Measurements from ENCODE around the gene MICAL3.
A peak's percentile ranks its signal among the peaks of the same experiment; 100 is the strongest.
"Not testable (repeated sequence)": the region's sequence is repeated elsewhere in the genome, so short reads cannot be mapped to it uniquely, and the experiment has no call there.

The MICAL3 gene

GRCh38 chr22:17950651-17951214 lies 73.6 kb downstream of the MICAL3 start:
- DNase-seq: peak; percentile 3

GRCh38 chr22:17949642-17950473 lies 74.5 kb downstream of the MICAL3 start:
- DNase-seq: no peak

- DNase-seq: no peak
These were observed 76.3 kb downstream of the MICAL3 start for GRCh38 chr22:17948101-17948500.

- DNase-seq: no peak
These were observed 77.5 kb downstream of the MICAL3 start for GRCh38 chr22:17946662-17947367.

- no peak for DNase-seq
These were observed 78.3 kb downstream of the MICAL3 start for GRCh38 chr22:17945888-17946648.

- DNase-seq: no peak
These were observed 79.0 kb downstream of the MICAL3 start for GRCh38 chr22:17945156-17945887.

- no peak for DNase-seq
These were observed 80.1 kb downstream of the MICAL3 start for GRCh38 chr22:17944256-17944655.

GRCh38 chr22:17943533-17944249 lies 80.7 kb downstream of the MICAL3 start:
- DNase-seq: no peak

- DNase-seq: no peak
These were observed 81.6 kb downstream of the MICAL3 start for GRCh38 chr22:17942721-17943120.

GRCh38 chr22:17941471-17942406 lies 82.6 kb downstream of the MICAL3 start:
- DNase-seq: no peak

- DNase-seq: no peak
These were observed 84.8 kb downstream of the MICAL3 start for GRCh38 chr22:17939579-17939978.

GRCh38 chr22:17939011-17939410 lies 85.3 kb downstream of the MICAL3 start:
- no peak for DNase-seq

GRCh38 chr22:17938484-17938924 lies 85.9 kb downstream of the MICAL3 start:
- no peak for DNase-seq

- not testable (repeated sequence) for DNase-seq
These were observed 91.9 kb downstream of the MICAL3 start for GRCh38 chr22:17932457-17932856.

- DNase-seq: no peak
These were observed 92.9 kb downstream of the MICAL3 start for GRCh38 chr22:17931400-17931825.

- DNase-seq: no peak
These were observed 93.7 kb downstream of the MICAL3 start for GRCh38 chr22:17930455-17931313.

GRCh38 chr22:17929909-17930308 lies 94.5 kb downstream of the MICAL3 start:
- DNase-seq: no peak

- DNase-seq: no peak
These were observed 96.0 kb downstream of the MICAL3 start for GRCh38 chr22:17928391-17928790.

GRCh38 chr22:17927062-17927461 lies 97.3 kb downstream of the MICAL3 start:
- DNase-seq: no peak

All from suppressor macrophage treated with lipopolysaccharide for 4 hours (primary cell).